HL-60/S4 treated with retinoic acid at 250 ng/mL for 4 days and 3 days (cell line): Measurements from ENCODE around the gene PLEKHH3.
"Not testable (repeated sequence)": the region's sequence is repeated elsewhere in the genome, so short reads cannot be mapped to it uniquely, and the experiment has no call there.

ENCODE experiments used
- in situ Hi-C: fragments of 300-500 bp; cut with MboI; formaldehyde crosslinking; loops from 2 replicates; pipeline ENCODE4 v1.7.0; 2022; ENCODE audit warnings: low sequenced_read_pairs

Gene PLEKHH3

GRCh38 chr17:42673885-42674754, 2.7 kb downstream of the PLEKHH3 start:
- in situ Hi-C loops = no loop called here

- in situ Hi-C loops = no loop called here
These were observed 3.4 kb downstream of the PLEKHH3 start for GRCh38 chr17:42673266-42673884.

DNA sequence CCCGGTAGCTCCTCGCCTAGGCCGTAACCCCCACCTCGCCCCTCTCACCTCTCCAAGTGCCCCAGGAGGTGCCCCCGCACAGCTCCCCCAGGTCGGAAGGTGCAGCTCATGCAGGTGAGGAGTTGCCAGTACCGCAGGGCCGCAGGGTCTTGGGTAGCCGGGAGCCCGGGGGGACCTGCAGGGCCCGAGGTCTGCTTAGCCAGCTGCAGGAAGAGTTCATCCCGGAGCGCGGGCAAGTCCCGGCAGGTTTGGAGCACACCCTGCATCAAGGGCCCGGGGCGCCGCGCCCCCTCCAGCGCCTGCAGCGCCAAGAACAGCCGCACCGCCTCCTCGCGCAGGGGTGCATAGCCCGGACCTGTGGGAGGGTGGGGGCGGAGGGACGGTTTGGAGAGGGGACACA, 4.8 kb downstream of the PLEKHH3 start:
- in situ Hi-C loops = no loop called here

DNA sequence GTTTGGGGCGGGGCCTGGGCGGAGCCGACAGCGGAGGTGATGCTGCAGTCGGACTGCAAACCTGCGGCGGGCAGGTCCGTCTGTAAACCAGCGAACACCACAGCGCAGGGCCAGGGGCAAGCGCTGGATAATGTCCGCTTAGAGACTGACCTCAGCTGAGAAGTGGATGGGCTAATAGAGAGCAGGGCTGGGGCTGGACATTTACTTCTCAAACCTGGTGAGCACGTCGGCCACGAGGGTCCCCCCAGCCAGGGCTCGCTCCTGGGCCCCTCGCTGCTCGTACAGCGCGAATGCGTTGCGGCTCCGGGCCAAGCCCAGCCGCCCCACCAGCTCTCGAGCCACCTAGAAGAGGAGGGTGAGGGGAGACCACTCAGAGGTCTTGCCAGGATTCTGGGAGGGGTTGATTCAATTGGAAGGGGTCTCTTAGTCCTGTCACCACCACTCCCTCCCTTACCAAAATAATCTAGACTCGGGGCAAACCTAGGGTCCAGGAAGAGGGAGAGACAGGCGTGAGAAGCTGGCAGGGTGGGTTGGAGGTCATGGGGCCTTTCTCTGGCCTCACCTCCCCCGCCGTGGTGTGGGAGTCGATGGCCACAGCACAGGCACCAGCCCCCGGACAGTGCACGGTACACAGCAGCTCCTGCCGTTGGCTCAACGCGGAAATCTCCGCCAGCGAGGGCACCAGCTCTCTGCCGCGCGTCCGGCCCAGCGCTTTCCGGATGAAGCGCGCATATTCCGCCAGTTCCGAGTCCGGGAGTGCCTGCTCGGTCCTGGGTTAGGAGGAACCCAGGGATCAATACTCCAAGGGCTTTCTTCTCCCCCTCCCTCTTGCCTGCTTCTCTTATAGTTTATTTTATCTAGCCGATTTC, 5.8 kb downstream of the PLEKHH3 start:
- in situ Hi-C loops = no loop called here

DNA sequence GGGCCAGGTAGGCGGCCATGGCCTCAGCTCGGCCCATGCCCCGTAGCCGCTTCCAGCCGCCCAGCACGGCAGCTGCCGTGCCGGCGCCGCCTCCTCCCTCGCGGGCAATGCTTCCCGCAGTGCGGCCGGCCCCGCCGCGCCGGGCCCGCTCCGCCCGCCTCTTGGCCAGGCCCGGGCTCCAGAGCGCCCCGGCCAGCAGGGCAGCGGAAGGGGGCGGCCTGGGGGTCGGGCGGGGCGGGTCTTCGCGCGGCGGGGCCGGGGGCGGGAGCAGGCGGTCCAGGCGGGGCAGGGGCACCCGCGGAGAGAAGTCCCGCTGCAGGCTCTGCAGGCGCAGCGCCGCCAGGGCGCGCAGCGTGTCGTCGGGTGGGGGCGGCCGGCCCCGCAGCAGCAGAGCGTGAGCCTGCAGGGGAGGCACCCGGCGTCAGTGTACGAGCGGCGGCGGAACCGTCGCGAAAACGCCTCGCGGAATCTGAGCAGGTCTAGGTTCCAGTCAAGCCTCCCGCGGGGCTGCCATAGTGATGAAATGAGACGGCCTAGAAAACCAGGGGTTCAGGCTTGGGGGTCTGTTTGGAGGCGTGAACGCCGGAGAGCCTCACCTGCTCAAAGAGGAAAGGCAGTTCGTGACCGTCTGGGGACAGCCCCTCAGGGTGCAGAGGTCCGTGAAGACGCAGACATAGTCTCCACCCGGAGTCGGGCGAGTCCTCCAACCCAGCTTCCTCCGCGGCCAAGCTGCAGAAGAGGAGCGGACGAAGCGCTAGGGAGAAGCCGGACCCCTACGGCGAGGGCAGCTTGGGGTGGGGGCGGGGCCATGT, 6.6 kb downstream of the PLEKHH3 start:
- in situ Hi-C loops = no loop called here

GRCh38 chr17:42669705-42669976, 7.2 kb downstream of the PLEKHH3 start:
- in situ Hi-C loops = no loop called here

DNA sequence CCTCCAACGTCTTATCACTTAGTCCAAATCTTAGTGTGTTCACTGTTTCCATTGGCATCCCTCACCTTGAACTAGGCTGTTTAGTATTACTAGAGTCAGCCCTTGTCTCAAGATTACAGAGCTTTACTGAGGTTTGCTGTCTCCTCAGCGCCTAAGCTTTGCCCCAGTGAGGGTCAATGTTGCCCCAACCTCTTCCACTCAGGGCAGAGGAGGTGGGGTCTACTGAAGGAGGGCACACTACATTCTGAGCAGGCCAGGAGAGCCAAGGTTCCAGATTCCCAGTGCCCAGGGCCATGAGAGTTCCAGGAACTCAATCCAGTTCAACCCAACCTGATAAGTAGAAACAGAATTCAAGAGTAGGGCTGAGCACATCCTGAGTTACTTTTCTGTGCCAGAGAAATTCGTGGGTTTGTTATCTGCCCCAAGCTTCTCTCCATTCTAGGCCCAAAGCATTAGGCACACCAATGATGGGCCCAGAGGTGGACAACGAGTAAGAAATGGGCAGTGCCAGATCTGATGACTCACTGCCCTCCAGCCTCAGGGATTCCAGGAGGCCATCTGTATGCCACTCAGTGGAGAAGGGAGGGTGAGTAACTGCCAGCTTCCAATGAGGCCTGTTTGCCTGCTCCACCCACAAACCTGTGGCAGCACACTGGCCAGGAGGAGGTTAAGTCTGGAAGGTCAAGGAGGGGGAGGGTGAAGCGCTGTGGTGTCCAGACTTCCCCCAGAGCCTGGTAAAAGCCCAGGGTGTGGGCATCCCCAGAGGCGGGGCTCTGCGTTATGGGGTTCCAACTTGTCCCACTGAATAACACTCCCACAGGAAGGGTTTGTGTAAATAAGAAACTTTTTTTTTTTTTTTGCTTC, 9.5 kb downstream of the PLEKHH3 start:
- in situ Hi-C loops = no loop called here

DNA sequence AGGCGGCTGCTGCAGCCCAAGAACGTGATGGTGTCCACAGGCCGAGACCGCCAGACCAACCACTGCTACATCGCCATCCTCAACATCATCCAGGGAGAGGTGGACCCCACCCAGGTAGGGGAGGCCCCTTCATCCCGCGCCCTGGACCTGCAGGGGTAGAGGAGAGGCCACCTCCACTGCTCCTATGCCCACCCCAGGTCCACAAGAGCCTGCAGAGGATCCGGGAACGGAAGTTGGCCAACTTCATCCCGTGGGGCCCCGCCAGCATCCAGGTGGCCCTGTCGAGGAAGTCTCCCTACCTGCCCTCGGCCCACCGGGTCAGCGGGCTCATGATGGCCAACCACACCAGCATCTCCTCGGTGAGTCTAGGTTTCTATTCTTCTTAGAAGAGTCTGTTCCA, 10.7 kb downstream of the PLEKHH3 start:
- in situ Hi-C loops = not testable (repeated sequence)

- in situ Hi-C loops = no loop called here
These were observed 11.2 kb downstream of the PLEKHH3 start for GRCh38 chr17:42665581-42666001.

- in situ Hi-C loops = no loop called here
These were observed 16.0 kb downstream of the PLEKHH3 start for GRCh38 chr17:42660692-42661345.

DNA sequence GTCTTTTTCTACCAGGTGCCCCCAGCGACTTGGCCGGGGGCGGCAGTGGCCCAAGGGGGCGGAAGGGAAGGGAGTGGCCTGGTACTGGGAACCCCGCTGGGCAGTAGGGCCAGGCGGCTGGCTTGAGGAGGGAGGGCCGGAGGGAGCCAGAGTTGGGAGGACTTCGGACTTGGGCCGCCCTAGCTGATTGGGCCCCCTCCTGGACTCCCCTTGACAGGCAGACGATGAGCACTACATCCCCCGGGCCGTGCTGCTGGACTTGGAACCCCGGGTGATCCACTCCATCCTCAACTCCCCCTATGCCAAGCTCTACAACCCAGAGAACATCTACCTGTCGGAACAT, 16.9 kb downstream of the PLEKHH3 start:
- in situ Hi-C loops = not testable (repeated sequence)

- in situ Hi-C loops = no loop called here
These were observed 17.5 kb downstream of the PLEKHH3 start, which contains the start of gene TUBG2 for GRCh38 chr17:42659079-42659931. Gene TUBG2 (plus strand): TSS chr17:42659284. CDS start chr17:42659504, 220 bp downstream.

DNA sequence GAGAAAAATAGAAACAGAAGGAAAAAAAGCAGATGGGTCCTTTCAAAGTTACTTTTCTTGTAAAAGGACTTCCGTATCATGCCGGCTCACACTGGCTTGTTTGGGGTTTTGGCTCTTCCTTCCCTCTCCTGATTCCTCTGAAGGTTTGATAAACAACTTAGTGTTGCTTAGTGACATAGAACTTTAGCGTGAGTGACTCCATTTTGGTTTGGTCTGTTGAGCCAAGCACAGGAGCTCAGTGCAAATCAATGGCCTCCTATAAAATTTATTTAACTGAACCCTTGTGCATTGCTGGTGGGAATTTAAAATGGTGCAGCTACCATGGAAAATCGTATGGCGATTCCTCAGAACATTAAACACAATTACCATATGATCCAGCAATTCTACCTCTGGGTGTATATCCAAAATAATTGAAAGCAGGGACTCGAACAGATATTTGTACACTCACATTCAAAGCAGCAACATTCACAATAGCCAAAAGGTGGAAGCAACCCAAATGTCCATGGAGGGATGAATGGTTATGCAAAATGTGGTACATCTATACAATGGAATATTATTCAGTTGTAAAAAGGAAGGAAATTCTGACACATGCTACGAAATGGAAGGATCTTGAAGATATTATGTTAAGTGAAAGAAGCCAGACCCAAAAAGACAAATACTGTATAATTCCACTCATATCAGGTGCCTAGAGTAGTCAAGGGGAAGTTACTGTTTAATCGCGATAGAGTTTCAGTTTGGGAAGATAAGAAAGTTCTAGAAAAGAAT, 18.8 kb downstream of the PLEKHH3 start:
- in situ Hi-C loops = no loop called here

- in situ Hi-C loops = no loop called here
These were observed 21.3 kb downstream of the PLEKHH3 start for GRCh38 chr17:42655528-42655927.

DNA sequence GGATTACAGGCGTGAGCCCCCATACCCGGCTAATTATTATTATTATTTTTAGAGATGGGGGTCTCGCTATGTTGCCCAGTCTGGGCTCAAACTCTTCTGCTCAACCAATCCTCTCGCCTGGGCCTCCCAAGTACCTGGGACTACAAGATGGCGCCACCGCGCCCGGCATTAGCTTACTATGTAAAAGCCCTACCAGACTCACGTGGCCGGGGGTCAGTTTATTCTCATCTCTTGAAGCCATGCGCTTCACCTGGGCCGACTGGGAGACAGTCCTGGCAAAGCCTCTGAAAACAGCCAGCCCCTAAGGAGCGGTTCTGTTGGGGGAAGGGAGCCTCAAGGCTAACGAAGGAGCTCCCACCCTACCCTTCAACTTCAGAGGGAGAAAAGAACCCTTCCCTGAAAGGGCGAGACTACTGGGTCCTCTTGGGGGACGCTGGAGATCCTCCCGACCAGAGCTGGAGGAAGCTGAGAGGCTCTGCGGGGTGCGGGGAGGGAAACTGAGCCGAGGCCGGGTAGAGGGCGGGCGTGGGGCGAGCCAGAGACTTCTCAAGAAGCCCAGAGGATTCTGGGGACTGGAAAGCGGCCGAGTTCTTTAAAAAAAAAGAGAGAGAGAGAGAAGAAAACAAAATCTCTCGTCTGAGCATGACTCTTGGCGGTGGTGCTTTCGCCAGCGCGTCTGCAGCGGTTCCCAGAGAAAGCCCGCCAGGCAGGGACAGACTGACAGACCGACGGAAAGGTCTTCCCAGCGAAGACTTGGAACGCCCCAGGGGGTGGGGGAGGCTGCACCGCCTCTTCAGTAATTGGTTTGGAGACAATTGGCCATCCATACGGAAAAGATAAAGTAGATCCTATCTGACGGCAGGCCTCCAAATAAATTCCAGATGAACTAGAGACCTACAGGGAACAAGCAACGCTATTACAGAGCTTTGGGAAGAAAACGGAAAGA, 23.3 kb downstream of the PLEKHH3 start:
- in situ Hi-C loops = no loop called here

- in situ Hi-C loops = no loop called here
These were observed 25.4 kb downstream of the PLEKHH3 start for GRCh38 chr17:42651392-42651791.

GRCh38 chr17:42647778-42648177, 29.0 kb downstream of the PLEKHH3 start:
- in situ Hi-C loops = no loop called here
